GM19452 (cell line): ENCODE data around the gene OR10H1.
"Not testable (repeated sequence)": the region's sequence is repeated elsewhere in the genome, so short reads cannot be mapped to it uniquely, and the experiment has no call there.

ENCODE experiments used
- ATAC-seq: cut with Tn5 transposase; IDR thresholded peaks from one replicate; pipeline ENCODE4 v1.9.1; 2021; ENCODE audit not compliant: unreplicated experiment

OR10H1 gene

DNA sequence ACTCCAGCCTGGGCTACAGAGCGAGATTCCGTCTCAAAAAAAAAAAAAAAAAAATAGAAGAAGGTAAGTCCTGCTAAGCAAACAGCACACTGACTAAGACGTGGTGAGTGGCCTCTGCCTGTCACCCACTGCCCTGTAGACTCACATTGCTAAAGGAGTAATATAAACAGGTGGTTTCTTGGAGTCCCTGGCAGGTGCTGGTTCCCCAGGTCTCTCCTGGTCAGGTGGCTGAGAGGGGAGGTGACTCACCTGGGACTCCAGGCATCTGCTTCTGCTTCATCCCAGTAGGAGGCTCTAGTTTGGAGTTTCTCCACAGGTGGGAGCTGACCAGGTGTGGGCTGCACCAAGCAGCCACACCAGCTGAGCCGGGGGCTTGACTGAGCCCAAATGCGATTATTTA lies at the start of gene OR10H1:
Gene OR10H1 (minus strand): TSS at position 359 of the 400 bp plus-strand sequence. CDS start 7,627 bp downstream, outside the sequence.
- no peak for ATAC-seq

- no peak for ATAC-seq
Observed at GRCh38 chr19:15864824-15865223, 49.4 kb upstream of the OR10H1 start.

DNA sequence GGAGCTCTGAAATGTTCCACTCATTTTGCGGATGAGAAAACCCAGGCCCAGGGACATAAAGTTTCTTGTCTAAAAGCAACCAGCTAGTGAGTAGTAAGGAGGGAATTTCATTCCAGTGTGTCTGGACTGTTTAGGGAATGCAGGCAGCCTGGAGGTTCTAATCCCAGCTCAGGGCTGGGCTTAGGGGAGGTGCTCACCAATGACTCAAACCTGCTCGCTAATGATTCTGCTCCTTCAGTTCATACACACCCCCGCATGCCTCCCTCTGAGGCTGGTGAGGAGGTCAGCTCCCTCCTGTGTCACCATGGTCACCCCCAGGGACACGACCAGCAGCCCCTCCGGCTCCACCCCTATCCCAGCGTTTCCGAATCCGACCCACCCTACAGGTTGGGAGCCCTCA lies 47.8 kb upstream of the OR10H1 start:
- ATAC-seq = no peak

DNA sequence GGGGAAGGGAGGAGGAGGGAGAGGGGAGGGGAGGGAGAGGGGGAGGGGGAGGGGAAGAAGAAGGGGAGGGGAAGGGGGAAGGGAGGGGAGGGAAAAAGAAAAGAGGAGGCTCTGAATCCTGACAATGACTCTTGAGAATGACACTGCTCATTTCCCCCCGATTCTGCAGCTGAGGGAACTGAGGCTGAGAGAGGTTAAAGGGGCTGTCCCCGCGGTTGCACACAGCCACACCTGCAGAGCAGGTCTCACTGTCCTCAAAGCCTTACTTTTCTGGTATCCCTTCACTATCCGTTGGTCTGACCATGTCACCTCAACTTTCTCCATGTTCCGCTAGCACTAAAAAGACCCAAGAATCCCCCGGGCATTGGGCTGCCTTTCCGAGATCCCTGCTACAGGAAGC lies 47.0 kb upstream of the OR10H1 start:
- no peak for ATAC-seq

GRCh38 chr19:15860522-15860921 lies 45.1 kb upstream of the OR10H1 start:
- no peak for ATAC-seq

GRCh38 chr19:15859187-15859586 lies 43.7 kb upstream of the OR10H1 start:
- ATAC-seq = no peak

- no peak for ATAC-seq
Observed at GRCh38 chr19:15850385-15850784, 34.9 kb upstream of the OR10H1 start.

DNA sequence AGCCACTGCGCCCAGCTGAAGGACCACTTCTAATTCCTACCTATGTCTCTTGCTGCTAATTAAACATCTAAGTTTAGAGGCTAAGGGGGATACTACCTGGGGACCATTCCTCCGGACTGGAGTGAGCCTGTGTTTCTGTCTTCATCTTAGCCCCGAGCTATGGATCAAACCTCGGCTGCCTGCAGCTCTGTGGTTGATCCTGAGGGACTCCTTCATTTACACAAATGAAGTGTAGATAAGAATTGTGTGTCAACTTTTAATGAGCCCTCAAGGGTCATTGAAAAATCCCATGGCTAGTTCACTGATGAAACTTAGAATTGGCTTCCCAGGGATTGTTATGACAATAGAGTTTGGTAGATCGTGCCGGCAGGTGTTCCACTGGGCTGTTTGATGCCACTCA lies 31.5 kb upstream of the OR10H1 start:
- no peak for ATAC-seq

DNA sequence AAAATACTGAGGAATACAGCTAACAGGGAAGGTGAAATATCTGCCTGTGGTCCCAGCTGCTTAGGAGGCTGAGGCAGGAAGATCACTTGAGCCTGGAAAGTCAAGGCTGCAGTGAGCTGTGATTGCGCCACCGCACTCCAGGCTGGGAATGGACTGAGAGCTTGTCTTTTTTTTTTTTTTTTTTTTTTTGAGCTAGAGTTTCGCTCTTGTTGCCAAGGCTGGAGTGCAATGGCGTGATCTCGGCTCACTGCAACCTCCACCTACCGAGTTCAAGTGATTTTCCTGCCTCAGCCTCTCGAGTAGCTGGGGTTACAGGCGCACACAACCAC lies 28.4 kb upstream of the OR10H1 start:
- not testable (repeated sequence) for ATAC-seq

GRCh38 chr19:15843203-15843893 lies 27.9 kb upstream of the OR10H1 start:
- no peak for ATAC-seq

DNA sequence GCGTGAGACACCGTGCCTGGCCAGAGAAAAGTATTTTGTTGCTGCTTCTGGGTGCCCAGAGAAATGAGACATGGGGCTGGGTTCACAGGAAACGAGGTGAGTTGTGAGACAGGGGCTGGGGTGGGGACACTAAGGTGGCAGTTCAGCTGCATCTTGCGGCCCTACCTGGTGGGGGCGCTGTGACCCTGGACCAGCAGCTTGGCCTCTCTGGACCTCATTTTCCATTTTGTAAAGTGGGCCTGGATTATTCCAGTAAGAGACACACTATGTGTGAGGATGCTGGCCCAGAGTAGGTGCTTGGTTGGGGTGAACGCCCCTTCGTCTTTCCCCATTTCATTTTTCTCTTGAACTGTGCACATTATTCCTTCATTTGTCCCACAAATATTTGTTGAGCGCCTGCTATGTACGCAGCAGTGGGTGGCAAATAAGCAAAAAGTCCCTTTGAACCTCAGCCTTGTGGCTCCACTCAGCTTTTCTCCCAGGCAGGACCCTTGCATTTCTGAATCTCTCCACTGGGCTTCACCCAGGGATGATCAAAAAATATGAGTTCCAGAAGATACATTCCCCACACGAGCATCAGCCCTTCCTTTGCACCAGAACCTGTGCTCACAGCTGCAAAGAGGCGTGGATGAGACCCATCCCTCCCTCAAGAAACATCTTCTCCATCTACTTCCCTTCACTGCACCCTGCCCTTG lies 26.6 kb upstream of the OR10H1 start:
- no peak for ATAC-seq

- no peak for ATAC-seq
Observed at GRCh38 chr19:15840833-15841232, 25.4 kb upstream of the OR10H1 start.

- ATAC-seq = not testable (repeated sequence)
Observed at GRCh38 chr19:15839888-15840287, 24.4 kb upstream of the OR10H1 start.

GRCh38 chr19:15838351-15838750 lies 22.9 kb upstream of the OR10H1 start:
- ATAC-seq = no peak

GRCh38 chr19:15837221-15837731 lies 21.8 kb upstream of the OR10H1 start:
- peak; percentile 15 for ATAC-seq

DNA sequence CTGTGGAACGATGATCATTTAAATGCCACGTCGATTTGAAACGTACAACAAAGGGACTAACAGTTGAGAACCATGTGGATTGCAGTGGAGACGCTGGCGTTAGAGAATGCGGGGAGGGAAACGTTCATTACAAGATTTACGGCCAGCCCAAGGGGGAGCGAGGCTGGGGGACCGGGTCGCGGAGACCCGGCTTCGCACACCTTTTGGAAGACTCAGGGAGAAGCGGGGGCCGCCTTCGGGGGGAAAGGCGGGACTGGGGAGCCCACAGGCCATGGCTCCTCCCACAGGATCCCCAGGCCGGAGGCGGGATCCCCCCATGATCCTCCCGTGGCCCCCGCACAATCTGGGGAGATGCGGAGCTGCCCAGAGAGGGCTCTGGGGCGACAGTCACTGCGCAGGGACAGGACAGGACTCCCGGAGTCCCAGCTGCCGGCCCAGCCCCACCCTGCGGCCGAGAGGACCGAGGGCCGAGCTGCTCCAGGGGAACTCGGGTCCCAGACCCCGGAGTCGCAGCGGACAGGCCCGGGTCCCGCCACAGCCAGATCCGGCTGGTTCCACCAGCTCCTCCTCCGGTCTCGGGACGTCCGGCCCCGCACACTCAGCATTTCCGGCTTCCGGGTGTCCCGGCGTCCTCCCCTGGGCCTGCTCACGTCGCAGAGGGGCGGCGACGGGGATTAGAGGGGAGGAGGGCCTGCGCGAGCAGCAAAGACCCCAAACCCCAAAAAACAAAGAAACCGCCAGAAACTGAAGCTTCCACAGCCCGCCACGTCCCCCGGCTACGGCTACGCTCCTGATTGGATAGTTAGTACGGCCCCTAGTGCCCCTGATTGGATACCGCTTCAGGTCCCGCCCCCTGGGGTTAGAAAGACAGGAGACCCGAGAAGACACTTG lies 21.1 kb upstream of the OR10H1 start:
- peak; percentile 97 for ATAC-seq

DNA sequence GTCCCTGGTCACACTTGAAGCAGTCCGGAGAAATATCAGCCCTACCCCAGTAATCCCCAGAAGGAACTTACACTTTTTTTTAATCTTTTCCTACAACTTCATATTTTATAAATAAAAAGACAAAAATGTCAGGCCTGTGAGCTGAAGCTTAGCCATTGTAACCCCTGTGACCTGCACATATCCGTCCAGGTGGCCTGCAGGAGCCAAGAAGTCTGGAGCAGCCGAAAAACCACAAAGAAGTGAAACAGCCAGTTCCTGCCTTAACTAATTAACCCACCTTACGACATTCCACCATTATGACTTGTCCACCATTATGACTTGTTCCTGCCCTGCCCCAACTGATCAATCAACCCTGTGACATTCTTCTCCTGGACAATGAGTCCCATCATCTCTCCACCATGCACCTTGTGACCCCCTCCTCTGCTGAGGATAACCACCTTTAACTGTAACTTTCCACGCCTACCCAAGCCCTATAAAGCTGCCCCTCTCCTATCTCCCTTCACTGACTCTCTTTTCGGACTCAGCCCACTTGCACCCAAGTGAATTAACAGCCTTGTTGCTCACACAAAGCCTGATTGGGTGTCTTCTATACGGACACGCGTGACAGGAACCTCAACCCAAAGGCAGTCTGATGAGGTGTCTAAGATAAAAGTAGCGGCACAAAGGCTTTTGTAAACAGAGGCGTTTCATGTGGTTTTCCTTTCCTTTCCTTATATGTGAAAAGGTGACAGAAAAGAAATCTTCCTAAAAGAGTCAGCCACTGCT lies 20.3 kb upstream of the OR10H1 start:
- ATAC-seq = not testable (repeated sequence)

DNA sequence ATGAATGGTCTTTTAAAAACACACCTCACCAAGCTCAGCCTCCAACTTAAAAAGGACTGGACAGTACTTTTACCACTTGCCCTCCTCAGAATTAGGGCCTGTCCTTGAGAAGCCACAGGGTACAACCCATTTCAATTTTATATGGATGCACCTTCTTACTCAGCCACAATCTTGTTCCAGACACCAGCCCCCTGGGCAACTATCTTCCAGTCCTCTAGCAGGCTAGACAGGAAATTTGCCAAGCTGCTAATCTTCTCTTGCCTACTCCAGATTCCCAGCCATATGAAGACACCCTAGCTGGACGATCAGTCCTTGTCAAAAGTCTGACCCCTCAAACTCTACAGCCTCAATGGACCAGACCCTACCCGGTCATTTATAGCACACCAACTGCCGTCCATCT lies 18.8 kb upstream of the OR10H1 start:
- not testable (repeated sequence) for ATAC-seq

- ATAC-seq = no peak
Observed at GRCh38 chr19:15831626-15832025, 16.2 kb upstream of the OR10H1 start.

GRCh38 chr19:15829786-15830185 lies 14.3 kb upstream of the OR10H1 start:
- no peak for ATAC-seq

DNA sequence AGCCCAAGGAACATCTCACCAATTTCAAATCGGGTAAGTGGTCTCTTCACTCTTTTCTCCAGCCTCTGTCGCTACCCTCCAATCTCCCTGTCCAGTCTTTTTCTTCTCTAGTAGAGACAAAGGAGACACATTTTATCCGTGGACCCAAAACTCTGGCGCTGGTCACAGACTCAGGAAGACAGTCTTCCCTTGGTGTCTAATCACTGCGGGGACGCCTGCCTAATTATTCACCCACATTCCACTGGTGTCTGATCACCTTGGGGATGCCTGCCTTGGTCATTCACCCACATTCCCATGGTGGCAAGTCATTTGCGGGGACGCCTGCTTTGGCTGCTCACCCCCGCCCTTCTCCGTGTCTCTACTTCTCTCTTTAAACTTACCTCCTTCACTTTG lies 13.8 kb upstream of the OR10H1 start:
- ATAC-seq = no peak
